Measurements from ENCODE around the gene BEND3. TPM values are rescaled to one million over a fixed set of nuclear protein-coding genes. Genes with fewer than 3 reads are reported as not detected.

The BEND3 gene
- total and polyA plus RNA-seq, 8 donors: 3.8 to 7.8 (median 5.6) TPM

GRCh38 chr6:107070686-107071085 lies 44.6 kb downstream of the BEND3 start:
- no peaks in the 10 kb centered on the region for H3K9me3 ChIP-seq
- intact Hi-C loops (cut with DNase I): no loop called here
- H3K4me3 ChIP-seq: no peak overlapping the region
- no peak for ATAC-seq
- H3K27me3 ChIP-seq: no peaks in the 10 kb centered on the region
- TF ChIP-seq CTCF (IDR thresholded peaks at IDR 0.05): no peak
- H3K36me3 ChIP-seq: peaks cover 0 to 29% of the 10 kb centered on the region in 2 donors
- DNase-seq: no peak
- no peak overlapping the region for H3K27ac ChIP-seq
- no peaks in the 10 kb centered on the region for H3K4me1 ChIP-seq

GRCh38 chr6:107069631-107070548 lies 45.4 kb downstream of the BEND3 start:
- Histone ChIP-seq H3K27ac (no peak overlapping the region), H3K9me3 (no peaks in the 10 kb centered on the region), H3K27me3 (no peaks in the 10 kb centered on the region), H3K36me3 (peaks cover 0 to 29% of the 10 kb centered on the region in 2 donors), H3K4me3 (no peak overlapping the region), H3K4me1 (peaks cover 4% of the 10 kb centered on the region in 2 donors)
- no peak for TF ChIP-seq CTCF (IDR thresholded peaks at IDR 0.05)
- ATAC-seq (no peak), DNase-seq (peak in 1 of 4 donors; percentile 70)
- intact Hi-C loops (cut with DNase I): no loop called here

GRCh38 chr6:107068691-107069630 lies 46.4 kb downstream of the BEND3 start:
- H3K4me3 ChIP-seq: no peak overlapping the region
- TF ChIP-seq CTCF (IDR thresholded peaks at IDR 0.05): no peak
- peaks cover 10% of the 10 kb centered on the region in 2 donors for H3K4me1 ChIP-seq
- no peak for ATAC-seq
- H3K27ac ChIP-seq: no peak overlapping the region
- no peaks in the 10 kb centered on the region for H3K9me3 ChIP-seq
- DNase-seq: peak in 1 of 4 donors; percentile 76
- intact Hi-C loops (cut with DNase I): no loop called here
- no peaks in the 10 kb centered on the region for H3K27me3 ChIP-seq
- H3K36me3 ChIP-seq: peaks cover 0 to 29% of the 10 kb centered on the region in 2 donors

GRCh38 chr6:107066697-107067659 lies 48.3 kb downstream of the BEND3 start:
- Histone ChIP-seq H3K27me3 (peaks cover 0 to under 1% of the 10 kb centered on the region in 2 donors), H3K27ac (no peak overlapping the region), H3K36me3 (peaks cover 0 to 29% of the 10 kb centered on the region in 2 donors), H3K9me3 (no peaks in the 10 kb centered on the region), H3K4me3 (no peak overlapping the region), H3K4me1 (peaks cover 10 to 12% of the 10 kb centered on the region in 2 donors)
- DNase-seq (no peak), ATAC-seq (peak; percentile 31)
- intact Hi-C loops (cut with DNase I): no loop called here
- TF ChIP-seq CTCF (IDR thresholded peaks at IDR 0.05): no peak
